AG04450 (cell line): ENCODE results near the gene NCBP3. TPM values are rescaled to one million over a fixed set of nuclear protein-coding genes. Genes with fewer than 3 reads are reported as not detected.

ENCODE experiments used
- CTCF ChIA-PET: fragments of 300-600, 350-600 bp; formaldehyde crosslinking; extraction: SDS; loops from one replicate; lab custom pipeline; 2022; ENCODE audit warnings: antibody characterized with exemption, inconsistent platforms; lab: Charles Lee
- POLR2A ChIA-PET: fragments of 350-600 bp; formaldehyde crosslinking; extraction: SDS; loops from one replicate; lab custom pipeline; 2021; ENCODE audit warnings: antibody characterized with exemption, inconsistent platforms; lab: Yijun Ruan, JAX
- DNase-seq: peaks from one replicate; pipeline ENCODE4 v3.0.0-alpha.2; 2011; ENCODE audit warnings: low read depth, low spot score
- H3K27ac ChIP-seq: one replicate; pipeline ENCODE4 v1.5.1; 2012; ENCODE audit warnings: low read depth, low read length, control low read depth
- H3K27me3 ChIP-seq: one replicate; pipeline ENCODE4 v1.6.0; 2012; ENCODE audit warnings: low read length; ENCODE audit not compliant: control insufficient read depth, insufficient read depth
- H3K4me3 ChIP-seq: 2 replicates; pipeline ENCODE4 v1.5.1; 2011; ENCODE audit warnings: mild to moderate bottlenecking, low read depth, low read length, control low read depth
- H3K9me3 ChIP-seq: 2 replicates; pipeline ENCODE4 v1.5.1; 2012; ENCODE audit warnings: low read length; ENCODE audit not compliant: control insufficient read depth, insufficient read depth
- polyA plus RNA-seq: library from polyadenylated mRNA; depleted of rRNA; stranded (reverse); fragments of >200 nt; gene quantifications from 2 replicates; pipeline ENCODE4 v1.2.3, GENCODE V29; 2011
- TF ChIP-seq, protein P1 (sequence below): IDR thresholded peaks from 2 replicates; pipeline ENCODE4 v1.5.1; 2011; ENCODE audit warnings: low read depth, low read length, control low read depth, inconsistent platforms

NCBP3 gene
- polyA plus RNA-seq, 1 experiment = 28.5 TPM

DNA sequence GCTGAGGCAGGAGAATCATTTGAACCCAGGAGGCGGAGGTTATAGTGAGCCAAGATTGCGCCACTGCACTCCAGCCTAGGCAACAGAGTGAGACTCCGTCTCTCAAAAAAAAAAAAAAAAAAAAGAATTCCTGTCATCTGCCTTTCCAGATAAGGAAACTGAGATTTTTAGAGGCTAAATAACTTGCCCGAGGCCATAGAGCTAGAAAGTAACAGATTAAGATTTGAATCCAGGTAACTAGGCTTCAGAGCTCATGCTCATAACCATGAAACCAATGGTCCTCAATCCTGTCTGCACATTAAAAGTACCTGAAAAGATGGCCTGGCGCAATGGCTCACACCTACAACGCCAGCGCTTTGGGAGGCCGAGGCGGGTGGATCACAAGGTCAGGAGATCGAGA, 9.5 kb downstream of the NCBP3 start:
- H3K27ac ChIP-seq = no peak overlapping the region
- H3K27me3 ChIP-seq = no peaks in the 10 kb centered on the region
- no peaks in the 10 kb centered on the region for H3K9me3 ChIP-seq
- no peak for DNase-seq
- ChIA-PET CTCF (interaction anchor here (3.1 to 4.2 kb wide), 2 partner anchors 10 kb away, joined by 19 to 21 read pairs; partner anchors contain the start of gene NCBP3), POLR2A (interaction anchor here (1.5 kb wide), 1 partner anchor 10 kb away, joined by 4 read pairs; the partner anchor contains the start of gene NCBP3)
- TF ChIP-seq, protein P1, sequence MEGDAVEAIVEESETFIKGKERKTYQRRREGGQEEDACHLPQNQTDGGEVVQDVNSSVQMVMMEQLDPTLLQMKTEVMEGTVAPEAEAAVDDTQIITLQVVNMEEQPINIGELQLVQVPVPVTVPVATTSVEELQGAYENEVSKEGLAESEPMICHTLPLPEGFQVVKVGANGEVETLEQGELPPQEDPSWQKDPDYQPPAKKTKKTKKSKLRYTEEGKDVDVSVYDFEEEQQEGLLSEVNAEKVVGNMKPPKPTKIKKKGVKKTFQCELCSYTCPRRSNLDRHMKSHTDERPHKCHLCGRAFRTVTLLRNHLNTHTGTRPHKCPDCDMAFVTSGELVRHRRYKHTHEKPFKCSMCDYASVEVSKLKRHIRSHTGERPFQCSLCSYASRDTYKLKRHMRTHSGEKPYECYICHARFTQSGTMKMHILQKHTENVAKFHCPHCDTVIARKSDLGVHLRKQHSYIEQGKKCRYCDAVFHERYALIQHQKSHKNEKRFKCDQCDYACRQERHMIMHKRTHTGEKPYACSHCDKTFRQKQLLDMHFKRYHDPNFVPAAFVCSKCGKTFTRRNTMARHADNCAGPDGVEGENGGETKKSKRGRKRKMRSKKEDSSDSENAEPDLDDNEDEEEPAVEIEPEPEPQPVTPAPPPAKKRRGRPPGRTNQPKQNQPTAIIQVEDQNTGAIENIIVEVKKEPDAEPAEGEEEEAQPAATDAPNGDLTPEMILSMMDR = no peak
- no peak overlapping the region for H3K4me3 ChIP-seq

DNA sequence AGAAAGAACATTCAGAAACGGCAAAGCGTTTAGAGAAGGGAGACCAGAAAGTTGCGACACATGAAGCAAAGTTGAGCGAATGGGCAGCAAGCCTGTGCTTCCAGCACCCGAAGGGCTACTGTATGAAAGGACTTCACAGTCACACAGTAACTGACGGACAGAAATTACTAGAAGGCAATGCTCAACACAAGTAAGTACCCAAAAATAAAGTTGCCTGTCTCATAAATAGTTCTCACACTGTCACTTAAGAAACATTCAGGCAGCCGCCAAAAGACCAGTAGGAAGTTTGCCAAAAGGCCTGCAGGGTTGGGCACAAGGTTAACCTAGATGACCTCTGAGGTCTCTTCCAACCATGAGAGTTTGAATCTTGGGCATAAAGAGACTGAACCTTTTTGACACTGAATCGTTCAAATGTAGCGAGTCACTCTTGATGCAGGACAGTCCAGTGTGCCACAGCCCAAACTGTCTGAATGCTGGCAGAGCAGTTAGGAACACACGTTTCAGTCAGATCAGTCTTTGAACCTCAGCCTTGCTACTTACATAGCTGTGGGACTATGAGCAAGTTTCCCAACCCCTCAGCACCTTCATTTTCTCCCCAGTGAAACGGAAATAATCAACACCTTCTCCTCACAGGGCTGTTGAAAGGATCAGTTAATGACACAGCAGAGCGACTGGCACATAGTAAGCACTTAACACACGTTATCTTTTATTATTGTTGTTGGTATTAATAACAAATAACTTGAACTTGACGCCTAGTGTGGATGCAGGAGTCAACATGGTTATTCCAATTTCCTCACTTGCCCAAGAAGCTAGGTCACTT, 10.4 kb downstream of the NCBP3 start:
- no peak overlapping the region for H3K4me3 ChIP-seq
- H3K27me3 ChIP-seq = no peaks in the 10 kb centered on the region
- DNase-seq = no peak
- H3K9me3 ChIP-seq = no peaks in the 10 kb centered on the region
- POLR2A ChIA-PET = no interaction called here
- no peak overlapping the region for H3K27ac ChIP-seq
- CTCF ChIA-PET = interaction anchor here (1.7 to 4.2 kb wide), 3 partner anchors 9 to 11 kb away, joined by 19 to 21 read pairs (median 21); partner anchors contain the start of gene NCBP3
- TF ChIP-seq, protein P1 = no peak

DNA sequence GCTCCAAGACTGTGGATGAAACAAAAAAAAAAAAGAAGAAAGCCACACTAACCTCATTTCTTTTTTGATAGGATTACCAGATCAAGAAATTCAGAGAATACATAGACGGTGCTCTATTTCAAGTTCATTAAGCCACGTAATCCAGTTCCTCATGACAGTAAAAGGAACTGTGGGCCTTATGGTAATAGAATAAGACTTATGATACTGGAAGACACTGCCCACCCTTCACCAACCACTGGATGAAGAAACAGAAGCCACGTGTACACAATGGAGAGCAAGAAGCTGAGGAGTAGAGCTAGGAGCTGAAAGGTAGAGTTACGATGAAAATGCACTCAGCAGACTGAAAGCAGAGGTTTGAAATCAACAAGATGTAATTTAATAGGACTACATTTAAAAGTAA, 11.2 kb downstream of the NCBP3 start:
- POLR2A ChIA-PET = no interaction called here
- CTCF ChIA-PET = interaction anchor here (1.1 to 1.7 kb wide), 2 partner anchors 9 to 11 kb away, joined by 5 to 21 read pairs; partner anchors contain the start of gene NCBP3
- no peaks in the 10 kb centered on the region for H3K27me3 ChIP-seq

DNA sequence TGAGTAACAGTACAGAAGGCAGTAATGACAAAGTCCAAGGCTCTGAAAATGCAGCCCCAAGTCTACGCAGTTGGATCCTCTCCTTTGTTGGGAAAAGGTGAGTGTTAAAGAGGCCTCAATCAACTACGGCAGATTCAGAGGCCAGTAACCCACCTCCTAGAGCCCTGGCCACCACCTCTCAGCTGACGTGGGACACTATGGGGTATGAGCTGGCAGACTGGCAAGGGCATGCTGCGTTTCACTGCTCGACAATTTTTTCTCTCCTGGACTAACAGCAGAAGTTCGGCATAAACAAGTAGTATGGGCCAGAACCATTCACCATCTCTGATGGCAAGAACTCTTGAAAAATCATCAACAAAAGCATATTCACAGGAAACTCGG, 17.2 kb downstream of the NCBP3 start:
- DNase-seq = no peak
- H3K27ac ChIP-seq = peak overlapping the region; percentile 73
- ChIA-PET CTCF (interaction anchor here (5.9 to 6.6 kb wide), 2 partner anchors 16 to 93 kb away, joined by 74 to 116 read pairs; partner anchors contain the start of gene NCBP3), POLR2A (interaction anchor here (0.8 to 1.7 kb wide), 3 partner anchors 18 to 93 kb away, joined by 3 to 11 read pairs (median 3); no protein-coding TSS in a partner anchor)
- H3K4me3 ChIP-seq = no peak overlapping the region
- no peaks in the 10 kb centered on the region for H3K9me3 ChIP-seq
- TF ChIP-seq, protein P1 = no peak
- H3K27me3 ChIP-seq = no peaks in the 10 kb centered on the region

More for the DNA sequence above, 11.2 kb downstream of the NCBP3 start:
- Histone ChIP-seq H3K4me3 (no peak overlapping the region), H3K9me3 (no peaks in the 10 kb centered on the region), H3K27ac (no peak overlapping the region)
- TF ChIP-seq, protein P1 = no peak
- no peak for DNase-seq
